Lower lobe of right lung (tissue), 2 donors: ENCODE results near the gene CREBBP. TPM values are rescaled to one million over a fixed set of nuclear protein-coding genes. Genes with fewer than 3 reads are reported as not detected.

Experiments
- ATAC-seq, 2 donors: fragments of 200-7000 bp; cut with Tn5 transposase; one replicate each; pipeline ENCODE4 v1.9.1; 2020 to 2022; ENCODE audit warnings: mild to moderate bottlenecking in 2 of 2, moderate library complexity in 2 of 2
- DNase-seq: peaks from one replicate; pipeline ENCODE4 v3.0.0-alpha.2; 2020
- H3K27ac ChIP-seq: fragments of 200-600 bp; one replicate; pipeline ENCODE4 v1.8.0; 2022
- H3K27me3 ChIP-seq: fragments of 200-600 bp; one replicate; pipeline ENCODE4 v1.8.0; 2022; ENCODE audit warnings: low read depth
- H3K36me3 ChIP-seq: fragments of 200-600 bp; one replicate; pipeline ENCODE4 v1.8.0; 2022; ENCODE audit warnings: mild to moderate bottlenecking
- H3K4me1 ChIP-seq: fragments of 200-600 bp; one replicate; pipeline ENCODE4 v1.8.0; 2022
- H3K4me3 ChIP-seq: fragments of 200-600 bp; one replicate; pipeline ENCODE4 v1.8.0; 2022; ENCODE audit warnings: mild to moderate bottlenecking
- H3K9me3 ChIP-seq: fragments of 200-600 bp; one replicate; pipeline ENCODE4 v1.8.0; 2022
- CTCF ChIP-seq: fragments of 200-600 bp; IDR thresholded peaks from one replicate; pipeline ENCODE4 v1.8.0; 2022; ENCODE audit warnings: antibody characterized with exemption, mild to moderate bottlenecking
- intact Hi-C: fragments of 100-400 bp; cut with DNase I; formaldehyde crosslinking; loops from one replicate; pipeline ENCODE4 v1.11.0; 2022
- total RNA-seq: library from RNA; stranded (reverse); fragmentation: NEBNext Ultra II Directional; extraction: Animal tissue kit (Norgen Biotek cat#: 25700); gene quantifications from one replicate; pipeline ENCODE4 v1.2.1, GENCODE V29; 2021
- donor health status: DM: no; HTN: yes; CAD: no; lungs with severe emphysema.

Gene CREBBP
- total RNA-seq, 1 donor from 2014 or later = 78.3 TPM

- intact Hi-C loops = no loop called here
- no peak for TF ChIP-seq CTCF
- Histone ChIP-seq H3K4me3 (no peak overlapping the region), H3K36me3 (peaks cover 92% of the 10 kb centered on the region), H3K4me1 (peaks cover 37% of the 10 kb centered on the region), H3K9me3 (no peaks in the 10 kb centered on the region), H3K27ac (no peak overlapping the region), H3K27me3 (no peaks in the 10 kb centered on the region)
- ATAC-seq (no peak), DNase-seq (no peak)
Observed at GRCh38 chr16:3771513-3771912, 109.0 kb downstream of the CREBBP start.

GRCh38 chr16:3770530-3770929 lies 110.0 kb downstream of the CREBBP start:
- H3K36me3 ChIP-seq = peaks cover 92% of the 10 kb centered on the region
- H3K27ac ChIP-seq = no peak overlapping the region
- no peak for TF ChIP-seq CTCF
- peaks cover 32% of the 10 kb centered on the region for H3K4me1 ChIP-seq
- no peaks in the 10 kb centered on the region for H3K27me3 ChIP-seq
- ATAC-seq (no peak), DNase-seq (no peak)
- H3K4me3 ChIP-seq = no peak overlapping the region
- no peaks in the 10 kb centered on the region for H3K9me3 ChIP-seq
- intact Hi-C loops = no loop called here

- Histone ChIP-seq H3K4me3 (no peak overlapping the region), H3K27ac (no peak overlapping the region), H3K27me3 (no peaks in the 10 kb centered on the region), H3K4me1 (peaks cover 26% of the 10 kb centered on the region), H3K9me3 (no peaks in the 10 kb centered on the region), H3K36me3 (peaks cover 92% of the 10 kb centered on the region)
- no peak for ATAC-seq
- intact Hi-C loops = no loop called here
- TF ChIP-seq CTCF = no peak
- DNase-seq = no peak
Observed at GRCh38 chr16:3769942-3770341, 110.6 kb downstream of the CREBBP start.

- no peak for TF ChIP-seq CTCF
- H3K36me3 ChIP-seq = peaks cover 92% of the 10 kb centered on the region
Observed at GRCh38 chr16:3769013-3769412, 111.5 kb downstream of the CREBBP start.

GRCh38 chr16:3767333-3767986 lies 113.1 kb downstream of the CREBBP start:
- ATAC-seq (no peak), DNase-seq (no peak)
- Histone ChIP-seq H3K9me3 (no peaks in the 10 kb centered on the region), H3K36me3 (peaks cover 94% of the 10 kb centered on the region), H3K4me3 (no peak overlapping the region), H3K4me1 (peaks cover 8% of the 10 kb centered on the region), H3K27me3 (no peaks in the 10 kb centered on the region), H3K27ac (no peak overlapping the region)
- TF ChIP-seq CTCF = no peak
- intact Hi-C loops = no loop called here

More at GRCh38 chr16:3769013-3769412, 111.5 kb downstream of the CREBBP start:
- Histone ChIP-seq H3K4me3 (no peak overlapping the region), H3K27ac (no peak overlapping the region), H3K4me1 (peaks cover 19% of the 10 kb centered on the region), H3K27me3 (no peaks in the 10 kb centered on the region), H3K9me3 (no peaks in the 10 kb centered on the region)
- intact Hi-C loops = no loop called here
- ATAC-seq (no peak), DNase-seq (no peak)
